ENCODE data around the gene SYT6.

DNA sequence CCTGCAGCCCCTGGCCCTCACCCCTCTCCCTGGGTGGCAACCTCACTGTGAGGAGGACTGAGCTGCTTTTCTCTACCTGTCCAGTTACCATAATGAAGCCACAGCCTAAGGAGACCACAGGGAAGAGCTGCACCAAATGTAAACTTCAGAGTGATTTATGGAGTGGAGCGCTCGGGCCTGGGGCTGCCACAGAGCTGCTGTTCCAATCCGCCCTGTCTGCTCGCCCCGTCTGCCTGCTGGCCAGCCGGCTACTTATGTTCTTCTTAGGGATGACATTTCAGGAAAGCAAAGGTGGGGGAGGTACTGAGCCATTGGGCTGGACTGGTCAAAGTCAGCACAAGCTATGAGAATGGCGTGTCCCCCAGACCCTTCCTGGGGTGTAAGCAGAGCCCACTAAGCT lies 17.9 kb downstream of the SYT6 start:
- TF ChIP-seq, protein P1, sequence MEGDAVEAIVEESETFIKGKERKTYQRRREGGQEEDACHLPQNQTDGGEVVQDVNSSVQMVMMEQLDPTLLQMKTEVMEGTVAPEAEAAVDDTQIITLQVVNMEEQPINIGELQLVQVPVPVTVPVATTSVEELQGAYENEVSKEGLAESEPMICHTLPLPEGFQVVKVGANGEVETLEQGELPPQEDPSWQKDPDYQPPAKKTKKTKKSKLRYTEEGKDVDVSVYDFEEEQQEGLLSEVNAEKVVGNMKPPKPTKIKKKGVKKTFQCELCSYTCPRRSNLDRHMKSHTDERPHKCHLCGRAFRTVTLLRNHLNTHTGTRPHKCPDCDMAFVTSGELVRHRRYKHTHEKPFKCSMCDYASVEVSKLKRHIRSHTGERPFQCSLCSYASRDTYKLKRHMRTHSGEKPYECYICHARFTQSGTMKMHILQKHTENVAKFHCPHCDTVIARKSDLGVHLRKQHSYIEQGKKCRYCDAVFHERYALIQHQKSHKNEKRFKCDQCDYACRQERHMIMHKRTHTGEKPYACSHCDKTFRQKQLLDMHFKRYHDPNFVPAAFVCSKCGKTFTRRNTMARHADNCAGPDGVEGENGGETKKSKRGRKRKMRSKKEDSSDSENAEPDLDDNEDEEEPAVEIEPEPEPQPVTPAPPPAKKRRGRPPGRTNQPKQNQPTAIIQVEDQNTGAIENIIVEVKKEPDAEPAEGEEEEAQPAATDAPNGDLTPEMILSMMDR (IDR thresholded peaks at IDR 0.05), result no peak
- TF ChIP-seq POLR2A (IDR thresholded peaks at IDR 0.05), result no peak

Measured in uterus (tissue), 2 donors.